WI38 (cell line): ENCODE measurements around the gene UCN.
"Not testable (repeated sequence)": the region's sequence is repeated elsewhere in the genome, so short reads cannot be mapped to it uniquely, and the experiment has no call there.

Experiments
- H3K4me3 ChIP-seq: 2 replicates; pipeline ENCODE4 v1.5.1; 2011; ENCODE audit warnings: low read depth, mild to moderate bottlenecking, control low read depth, low read length
- TF ChIP-seq, protein P1 (sequence below): IDR thresholded peaks from 2 replicates; pipeline ENCODE4 v1.5.1; 2012; ENCODE audit warnings: low read depth, mild to moderate bottlenecking, control low read depth, low read length

UCN gene

DNA sequence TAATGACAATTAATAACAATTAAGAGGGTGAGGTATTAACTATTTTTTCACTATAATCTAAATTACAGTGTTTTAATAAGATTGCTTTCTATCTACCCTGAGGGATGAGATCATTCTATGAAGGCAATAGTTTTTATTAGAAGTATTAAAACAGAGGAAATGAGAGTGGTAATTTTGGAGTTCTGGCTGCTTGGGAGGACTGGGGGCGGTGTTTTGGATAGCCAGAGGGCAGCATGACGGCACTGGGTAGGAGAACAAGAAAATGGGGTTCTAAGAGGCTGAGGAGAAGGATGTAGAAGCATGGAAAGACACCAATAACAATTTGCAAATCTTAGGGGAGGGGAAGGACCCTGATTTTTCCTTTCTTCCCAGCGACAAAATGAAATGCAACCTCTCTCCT is 38.1 kb downstream of the UCN start:
- TF ChIP-seq, protein P1, sequence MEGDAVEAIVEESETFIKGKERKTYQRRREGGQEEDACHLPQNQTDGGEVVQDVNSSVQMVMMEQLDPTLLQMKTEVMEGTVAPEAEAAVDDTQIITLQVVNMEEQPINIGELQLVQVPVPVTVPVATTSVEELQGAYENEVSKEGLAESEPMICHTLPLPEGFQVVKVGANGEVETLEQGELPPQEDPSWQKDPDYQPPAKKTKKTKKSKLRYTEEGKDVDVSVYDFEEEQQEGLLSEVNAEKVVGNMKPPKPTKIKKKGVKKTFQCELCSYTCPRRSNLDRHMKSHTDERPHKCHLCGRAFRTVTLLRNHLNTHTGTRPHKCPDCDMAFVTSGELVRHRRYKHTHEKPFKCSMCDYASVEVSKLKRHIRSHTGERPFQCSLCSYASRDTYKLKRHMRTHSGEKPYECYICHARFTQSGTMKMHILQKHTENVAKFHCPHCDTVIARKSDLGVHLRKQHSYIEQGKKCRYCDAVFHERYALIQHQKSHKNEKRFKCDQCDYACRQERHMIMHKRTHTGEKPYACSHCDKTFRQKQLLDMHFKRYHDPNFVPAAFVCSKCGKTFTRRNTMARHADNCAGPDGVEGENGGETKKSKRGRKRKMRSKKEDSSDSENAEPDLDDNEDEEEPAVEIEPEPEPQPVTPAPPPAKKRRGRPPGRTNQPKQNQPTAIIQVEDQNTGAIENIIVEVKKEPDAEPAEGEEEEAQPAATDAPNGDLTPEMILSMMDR: no peak
- no peak overlapping the region for H3K4me3 ChIP-seq

DNA sequence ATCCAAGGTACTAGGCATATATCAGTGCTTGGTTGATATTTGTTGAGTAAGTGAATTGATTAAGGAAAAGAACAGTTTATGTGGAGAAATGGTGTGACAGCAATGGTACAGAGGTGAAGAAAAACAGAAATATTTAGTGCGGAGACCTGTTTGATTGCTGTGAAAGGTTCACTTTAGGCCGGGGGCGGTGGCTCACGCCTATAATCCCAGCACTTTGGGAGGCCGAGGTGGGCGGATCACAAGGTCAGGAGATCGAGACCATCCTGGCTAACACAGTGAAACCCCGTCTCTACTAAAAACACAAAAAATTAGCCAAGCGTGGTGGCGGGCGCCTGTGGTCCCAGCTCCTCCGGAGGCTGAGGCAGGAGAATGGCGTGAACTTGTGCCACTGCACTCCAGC is 39.9 kb downstream of the UCN start:
- H3K4me3 ChIP-seq: not testable (repeated sequence)

DNA sequence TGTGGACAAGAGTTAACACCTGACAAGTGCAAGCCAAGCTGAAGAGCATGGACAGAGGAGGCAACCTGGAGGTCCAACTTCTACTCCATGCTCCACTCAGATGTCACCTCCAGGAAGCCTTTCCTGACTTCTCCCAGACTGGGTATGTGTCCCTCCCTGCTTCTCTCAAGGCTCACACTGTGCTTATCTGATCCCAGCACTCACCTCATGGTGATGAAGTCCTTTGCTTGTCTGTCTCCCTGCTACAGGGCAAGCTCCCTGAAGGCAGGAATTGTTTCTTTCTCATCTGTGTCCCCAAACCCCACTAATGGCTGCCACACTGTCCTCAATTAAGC is 42.7 kb downstream of the UCN start:
- TF ChIP-seq, protein P1: no peak
- H3K4me3 ChIP-seq: no peak overlapping the region

DNA sequence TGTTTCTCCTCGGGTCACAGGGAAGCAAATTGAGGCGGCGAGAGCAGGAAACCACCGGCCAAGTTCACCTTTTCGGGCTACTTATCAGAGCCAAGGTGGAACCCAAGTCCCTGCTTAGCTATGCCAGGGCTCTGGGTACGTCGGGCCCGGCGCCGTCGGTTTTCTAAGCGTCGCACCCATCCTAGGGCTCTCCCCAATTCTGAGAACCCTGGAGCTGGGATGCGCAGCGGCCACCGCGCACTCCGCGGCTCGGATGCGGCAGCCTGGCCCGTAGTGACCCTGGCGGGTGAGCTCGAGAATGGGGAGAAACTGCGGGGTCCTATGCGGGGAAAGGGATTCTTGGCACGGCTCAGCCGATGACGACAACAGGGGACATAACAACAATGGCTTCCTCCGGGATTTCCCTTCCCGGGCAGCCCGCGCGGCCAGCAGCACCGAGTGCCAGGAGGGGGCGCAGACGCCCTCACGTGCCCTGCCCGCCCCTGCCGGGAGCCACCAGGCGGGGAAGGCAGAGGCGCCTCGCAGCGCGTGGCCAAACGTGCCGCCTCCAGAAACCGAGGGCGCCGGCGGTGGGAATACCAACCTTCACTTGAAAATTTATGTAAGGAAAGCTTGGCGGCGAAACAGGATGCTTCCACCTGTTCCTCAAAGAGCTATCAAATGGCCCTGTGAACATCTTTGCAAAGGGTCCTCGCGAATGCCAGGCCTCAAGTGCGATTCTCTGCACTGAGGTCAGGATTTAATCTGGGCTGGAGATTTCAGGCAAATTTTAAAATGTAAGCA is 43.3 kb downstream of the UCN start:
- TF ChIP-seq, protein P1: peak; percentile 53
- H3K4me3 ChIP-seq: peak overlapping the region; percentile 37

DNA sequence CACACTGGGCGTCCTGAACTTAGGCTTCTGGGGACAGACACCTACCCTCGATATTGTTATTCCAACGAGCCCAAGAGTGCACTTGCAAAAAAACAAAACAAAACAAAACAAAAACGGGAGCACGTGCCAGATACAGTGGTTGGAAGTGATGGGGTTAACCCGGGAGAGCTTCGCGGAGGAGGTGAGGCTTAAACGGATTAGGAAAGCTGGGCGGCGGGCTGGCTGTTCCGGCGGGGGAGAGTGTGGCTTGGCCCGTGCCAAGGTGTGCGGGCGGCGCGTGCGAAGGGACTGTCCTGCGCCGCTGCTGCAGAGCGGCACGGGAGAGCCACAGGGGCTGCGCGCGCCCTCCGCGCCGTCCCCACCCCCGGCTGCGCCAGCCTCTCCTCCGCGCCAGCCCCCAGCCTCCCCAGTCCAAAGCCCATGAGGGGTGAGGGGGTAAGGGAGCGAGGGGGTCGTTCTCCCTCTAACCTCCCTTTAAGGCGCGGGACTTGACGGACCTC is 43.9 kb downstream of the UCN start:
- peak overlapping the region; percentile 37 for H3K4me3 ChIP-seq
- TF ChIP-seq, protein P1: no peak

DNA sequence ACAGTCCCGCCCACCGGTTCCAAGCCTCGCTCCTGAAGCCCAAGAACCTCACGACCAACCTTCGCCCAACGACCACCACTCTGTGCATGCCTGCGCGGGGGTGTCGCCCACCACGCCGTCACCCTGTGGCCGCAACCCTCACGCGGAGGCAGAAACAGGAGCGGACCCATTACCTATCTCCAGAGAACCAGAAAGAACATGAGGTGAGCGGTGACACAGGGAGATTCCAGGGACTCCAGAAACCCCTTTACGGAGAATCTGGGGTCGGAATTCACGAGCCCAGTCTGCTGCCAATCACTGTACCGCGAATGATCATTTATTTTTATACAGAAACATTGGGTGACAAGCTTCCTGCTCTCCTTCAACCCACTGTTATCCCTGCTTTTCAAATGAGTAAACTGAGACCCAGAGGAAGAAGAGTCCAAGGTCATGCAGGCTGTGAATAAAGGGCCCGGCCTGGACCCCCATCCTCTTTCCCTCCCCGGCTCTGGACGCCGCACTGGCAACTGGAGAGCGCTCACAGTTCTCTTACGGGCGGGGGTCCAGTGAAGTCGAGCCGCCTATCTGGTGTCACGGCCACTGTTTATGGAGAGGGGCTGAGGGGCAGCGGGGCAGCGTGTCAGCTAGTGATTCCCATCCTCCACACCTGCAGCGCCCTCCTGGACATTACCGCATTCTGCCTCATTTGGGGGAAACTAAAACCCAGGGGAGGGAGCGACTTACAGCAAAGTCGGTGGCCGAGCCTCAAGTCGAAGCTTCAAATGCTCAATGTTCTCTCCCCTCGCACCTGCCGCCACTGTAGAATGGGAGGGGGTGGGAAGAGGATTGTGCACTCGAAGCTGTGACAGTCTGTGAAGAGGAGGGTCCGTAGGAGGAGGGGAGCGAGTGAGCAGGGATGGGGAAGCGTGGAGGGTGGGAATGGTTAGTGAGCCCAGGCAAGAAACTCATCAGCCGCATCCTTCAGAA is 44.7 kb downstream of the UCN start:
- 0 out of 2 replicates have a peak overlapping the region, but pooled peaks have one; percentile 8 for H3K4me3 ChIP-seq
- TF ChIP-seq, protein P1: no peak

DNA sequence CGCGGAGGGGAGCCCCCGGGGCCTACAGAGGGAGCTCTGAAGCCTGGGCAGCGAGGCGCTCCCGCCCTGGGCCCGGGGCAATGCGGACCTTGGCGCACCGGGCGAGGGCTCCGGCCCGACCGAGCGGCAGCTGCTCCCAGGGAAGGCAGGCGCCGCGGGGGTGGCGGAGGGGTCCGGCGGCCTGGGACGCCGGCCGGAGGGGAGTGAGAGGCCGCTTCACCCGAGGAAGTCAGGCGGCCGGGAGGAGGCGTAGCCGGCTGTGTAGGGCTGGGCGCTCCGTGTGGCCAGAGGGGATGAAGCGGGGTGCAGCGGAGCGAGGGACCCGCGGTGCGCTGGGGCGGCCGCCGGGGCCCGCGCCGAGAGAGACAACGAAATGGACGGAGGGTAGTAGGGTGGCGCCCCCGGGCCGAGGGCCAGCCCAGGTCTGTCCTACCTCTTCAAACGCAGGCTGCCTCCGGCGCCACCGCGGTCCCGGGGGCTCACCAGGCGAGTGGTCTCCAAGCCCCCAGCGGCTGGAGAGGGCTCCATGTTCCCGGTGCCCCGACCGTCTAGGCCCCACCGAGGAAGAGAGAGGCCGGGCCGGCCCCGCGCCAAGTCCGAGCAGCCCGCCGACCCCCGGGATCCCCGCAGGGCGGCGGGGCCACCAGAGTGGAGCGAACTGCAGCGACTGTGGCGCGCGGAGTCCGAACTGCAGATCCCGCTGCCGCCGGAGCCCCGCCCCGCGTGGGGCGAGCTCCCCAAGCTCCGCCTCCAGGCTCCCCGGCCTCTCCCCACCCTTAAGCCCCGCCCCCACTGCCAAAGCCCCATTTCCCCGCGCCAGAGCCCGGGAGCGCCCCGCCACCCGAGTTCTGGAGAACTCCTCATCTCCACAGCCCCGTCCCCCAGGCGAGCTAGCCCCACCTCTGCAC is 45.6 kb downstream of the UCN start, which contains the start of gene SLC30A3:
TSS of gene SLC30A3 (minus strand) at position 669 of the 908 bp plus-strand sequence. CDS start at position 528, 141 bp downstream.
- H3K4me3 ChIP-seq: peak within 1 kb of the TSS; percentile 43
- TF ChIP-seq, protein P1: no peak
